ENCODE results near the gene AAK1. TPM values are rescaled to one million over a fixed set of nuclear protein-coding genes. Genes with fewer than 3 reads are reported as not detected.

AAK1 gene
- polyA plus RNA-seq, 1 experiment: 23.3 TPM

- Histone ChIP-seq H3K4me3 (ENCODE audit: low read depth, low read length) (no peak overlapping the region), H3K27me3 (ENCODE audit: control insufficient read depth, insufficient read depth, low read length) (no peaks in the 10 kb centered on the region), H3K36me3 (ENCODE audit: control insufficient read depth, insufficient read depth, low read length) (no peaks in the 10 kb centered on the region)
- CTCF ChIA-PET: interaction anchor here (0.5 kb wide), 1 partner anchor 58 kb away, joined by 3 read pairs; no protein-coding TSS in a partner anchor
- no peak for DNase-seq (ENCODE audit: low read depth)
- POLR2A ChIA-PET: no interaction called here
- TF ChIP-seq, protein P1, sequence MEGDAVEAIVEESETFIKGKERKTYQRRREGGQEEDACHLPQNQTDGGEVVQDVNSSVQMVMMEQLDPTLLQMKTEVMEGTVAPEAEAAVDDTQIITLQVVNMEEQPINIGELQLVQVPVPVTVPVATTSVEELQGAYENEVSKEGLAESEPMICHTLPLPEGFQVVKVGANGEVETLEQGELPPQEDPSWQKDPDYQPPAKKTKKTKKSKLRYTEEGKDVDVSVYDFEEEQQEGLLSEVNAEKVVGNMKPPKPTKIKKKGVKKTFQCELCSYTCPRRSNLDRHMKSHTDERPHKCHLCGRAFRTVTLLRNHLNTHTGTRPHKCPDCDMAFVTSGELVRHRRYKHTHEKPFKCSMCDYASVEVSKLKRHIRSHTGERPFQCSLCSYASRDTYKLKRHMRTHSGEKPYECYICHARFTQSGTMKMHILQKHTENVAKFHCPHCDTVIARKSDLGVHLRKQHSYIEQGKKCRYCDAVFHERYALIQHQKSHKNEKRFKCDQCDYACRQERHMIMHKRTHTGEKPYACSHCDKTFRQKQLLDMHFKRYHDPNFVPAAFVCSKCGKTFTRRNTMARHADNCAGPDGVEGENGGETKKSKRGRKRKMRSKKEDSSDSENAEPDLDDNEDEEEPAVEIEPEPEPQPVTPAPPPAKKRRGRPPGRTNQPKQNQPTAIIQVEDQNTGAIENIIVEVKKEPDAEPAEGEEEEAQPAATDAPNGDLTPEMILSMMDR (IDR thresholded peaks at IDR 0.05; ENCODE audit: insufficient read depth, low read depth, low read length): no peak
Observed at GRCh38 chr2:69585855-69586555, 57.5 kb downstream of the AAK1 start.

GRCh38 chr2:69584127-69584889 is 59.2 kb downstream of the AAK1 start:
- ChIA-PET CTCF (no interaction called here), POLR2A (no interaction called here)
- H3K27me3 ChIP-seq (ENCODE audit: control insufficient read depth, insufficient read depth, low read length): no peaks in the 10 kb centered on the region
- H3K4me3 ChIP-seq (ENCODE audit: low read depth, low read length): no peak overlapping the region
- H3K36me3 ChIP-seq (ENCODE audit: control insufficient read depth, insufficient read depth, low read length): no peaks in the 10 kb centered on the region
- TF ChIP-seq, protein P1 (IDR thresholded peaks at IDR 0.05; ENCODE audit: insufficient read depth, low read depth, low read length): no peak
- no peak for DNase-seq (ENCODE audit: low read depth)

DNA sequence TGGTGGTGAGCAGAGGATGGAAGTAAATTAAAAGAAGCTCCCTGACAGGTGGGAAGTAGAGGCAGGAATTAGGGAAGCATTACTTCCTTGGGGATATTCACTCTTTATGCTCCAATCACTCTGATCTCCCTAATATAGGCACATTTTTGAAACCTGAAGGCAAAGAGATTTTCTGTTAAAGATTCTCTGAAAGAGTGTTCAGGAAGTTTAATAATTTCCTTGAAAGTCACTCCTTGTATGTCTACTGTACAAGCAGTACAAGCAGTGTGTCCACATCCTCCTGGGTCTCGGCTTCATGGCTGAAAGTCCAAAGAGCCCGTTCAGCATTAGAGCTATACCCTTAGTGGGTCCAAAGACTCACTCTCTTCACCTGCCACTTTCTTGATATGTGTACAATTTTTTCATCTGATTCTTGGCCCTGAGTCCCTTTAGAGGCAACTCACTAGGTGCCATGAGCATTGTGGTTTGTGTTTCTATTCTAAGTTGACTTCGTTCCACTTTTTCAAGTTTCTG is 60.2 kb downstream of the AAK1 start:
- POLR2A ChIA-PET: no interaction called here
- DNase-seq (ENCODE audit: low read depth): no peak
- Histone ChIP-seq H3K4me3 (ENCODE audit: low read depth, low read length) (no peak overlapping the region), H3K27me3 (ENCODE audit: control insufficient read depth, insufficient read depth, low read length) (no peaks in the 10 kb centered on the region), H3K36me3 (ENCODE audit: control insufficient read depth, insufficient read depth, low read length) (no peaks in the 10 kb centered on the region)
- TF ChIP-seq, protein P1 (IDR thresholded peaks at IDR 0.05; ENCODE audit: insufficient read depth, low read depth, low read length): no peak
- CTCF ChIA-PET: interaction anchor here (0.8 kb wide), 1 partner anchor 56 kb away, joined by 3 read pairs; no protein-coding TSS in a partner anchor

DNA sequence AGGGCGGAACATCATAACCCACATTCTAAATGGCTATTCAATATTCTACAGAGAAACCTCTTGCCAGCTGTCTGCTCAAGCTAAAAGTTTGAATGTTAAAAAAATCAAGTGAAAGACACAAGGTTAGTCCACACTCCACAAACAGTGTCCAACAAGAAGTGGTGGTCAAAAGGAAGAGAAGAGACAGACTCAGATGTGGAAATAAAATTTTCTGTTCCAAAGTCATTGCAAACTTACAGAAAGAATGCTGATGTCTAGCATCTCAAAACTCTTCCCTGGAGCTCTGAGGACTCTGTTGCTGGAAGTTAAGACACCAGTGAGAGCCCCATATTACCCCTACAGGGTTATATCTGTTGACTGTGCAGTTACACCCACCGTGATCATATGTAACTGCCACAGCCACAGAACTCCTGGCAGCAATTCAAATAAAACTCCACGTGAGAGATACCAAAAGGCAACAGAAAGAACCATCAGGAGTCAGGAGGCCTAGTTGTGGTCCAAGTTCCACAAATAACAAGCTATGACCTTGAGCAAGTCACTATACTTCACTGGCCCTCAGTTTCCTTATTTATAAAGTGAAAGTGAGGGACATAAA is 60.9 kb downstream of the AAK1 start:
- no peak overlapping the region for H3K4me3 ChIP-seq (ENCODE audit: low read depth, low read length)
- H3K27me3 ChIP-seq (ENCODE audit: control insufficient read depth, insufficient read depth, low read length): no peaks in the 10 kb centered on the region
- POLR2A ChIA-PET: no interaction called here
- TF ChIP-seq, protein P1 (IDR thresholded peaks at IDR 0.05; ENCODE audit: insufficient read depth, low read depth, low read length): no peak
- no peak for DNase-seq (ENCODE audit: low read depth)
- CTCF ChIA-PET: interaction anchor here (0.8 to 1.4 kb wide), 2 partner anchors 16 to 57 kb away, joined by 3 to 7 read pairs; no protein-coding TSS in a partner anchor
- no peaks in the 10 kb centered on the region for H3K36me3 ChIP-seq (ENCODE audit: control insufficient read depth, insufficient read depth, low read length)

All from BJ (cell line).